HepG2 (cell line): Measurements from ENCODE around the gene NUSAP1. TPM values are rescaled to one million over a fixed set of nuclear protein-coding genes. Genes with fewer than 3 reads are reported as not detected.
A peak's percentile ranks its signal among the peaks of the same experiment; 100 is the strongest.

Experiments
- ATAC-seq: fragments of 200-7000 bp; cut with Tn5 transposase; 3 replicates; pipeline ENCODE4 v1.9.1; 2020; ENCODE audit warnings: mild to moderate bottlenecking, moderate library complexity
- BruUV-seq: library from RNA; stranded (reverse); fragments of 400-500 nt; replicated peaks from 2 replicates; lab custom pipeline; 2021; lab: Mats Ljungman, UMichigan
- CTCF ChIA-PET: fragments of 300-600 bp; formaldehyde crosslinking; extraction: SDS; loops from one replicate; lab custom pipeline; 2021; ENCODE audit warnings: low total read pairs, inconsistent platforms, low intra/inter-chr PET ratio; lab: Yijun Ruan, JAX
- POLR2A ChIA-PET: fragments of 350-600 bp; sonication (Branson Sonifier 250); formaldehyde crosslinking; loops from one replicate; lab custom pipeline; 2020; ENCODE audit warnings: antibody characterized with exemption, inconsistent platforms; lab: Yijun Ruan, JAX
- DNase-seq: peaks from one replicate; pipeline ENCODE4 v3.0.0-alpha.2; 2015; ENCODE audit warnings: low spot score
- FAIRE-seq: peaks from 3 replicates; lab custom pipeline; 2011; peaks lifted over from hg19 to GRCh38; lab: Jason Lieb, UNC
- H2AFZ ChIP-seq: one replicate; pipeline ENCODE4 v1.6.1; 2011; ENCODE audit warnings: low read length, inconsistent platforms
- H3K27ac ChIP-seq: fragments of 300-600 bp; 3 replicates; pipeline ENCODE4 v1.8.0; 2011; ENCODE audit warnings: mixed run types, mild to moderate bottlenecking, mixed read lengths, low read length, inconsistent platforms; ENCODE audit not compliant: insufficient read depth; ENCODE audit errors: extremely low read length
- H3K27me3 ChIP-seq, 2 experiments: fragments of 200-600 bp in 1 of 2; 2 replicates in 1 of 2; 3 replicates in 1 of 2; pipeline versions ENCODE4 v1.6.0 to v1.8.0; 2011; ENCODE audit warnings: low read length in 2 of 2, mild to moderate bottlenecking in 2 of 2, moderate library complexity in 2 of 2, inconsistent platforms in 1 of 2; ENCODE audit not compliant: insufficient read depth in 2 of 2, control insufficient read depth in 1 of 2
- H3K36me3 ChIP-seq, 2 experiments: fragments of 200-600 bp in 1 of 2; replicated peaks in 1 of 2; 2 replicates in 1 of 2; 3 replicates in 1 of 2; pipeline versions ENCODE4 v1.5.1 to v1.8.0; 2011; ENCODE audit warnings: low read length in 2 of 2, inconsistent platforms in 1 of 2; ENCODE audit not compliant: insufficient read depth in 2 of 2, control insufficient read depth in 1 of 2
- H3K4me1 ChIP-seq: 2 replicates; pipeline ENCODE4 v1.5.1; 2012; ENCODE audit warnings: low read length, inconsistent platforms; ENCODE audit not compliant: insufficient read depth
- H3K4me2 ChIP-seq: 2 replicates; pipeline ENCODE4 v1.6.0; 2011; ENCODE audit warnings: low read depth, low read length, inconsistent platforms
- H3K4me3 ChIP-seq, 3 experiments: fragments of 200-600 bp in 1 of 3; sonication (generic), shearing (Covaris generic) in 1 of 3; replicated peaks in 1 of 3; 2 replicates each; pipeline ENCODE4 v1.5.1; 2011 to 2016; ENCODE audit warnings: low read length in 3 of 3, inconsistent platforms in 2 of 3, low read depth in 2 of 3, mild to moderate bottlenecking in 2 of 3, control low read depth in 1 of 3, mixed read lengths in 1 of 3; ENCODE audit not compliant: insufficient read depth in 1 of 3
- H3K79me2 ChIP-seq: one replicate; pipeline ENCODE4 v1.6.1; 2011; ENCODE audit warnings: low read length, inconsistent platforms; ENCODE audit not compliant: insufficient read depth
- H3K9ac ChIP-seq: 2 replicates; pipeline ENCODE4 v1.6.0; 2011; ENCODE audit warnings: mild to moderate bottlenecking, low read depth, low read length, inconsistent platforms; ENCODE audit not compliant: insufficient read depth
- H3K9me3 ChIP-seq: 2 replicates; pipeline ENCODE4 v1.5.1; 2012; ENCODE audit warnings: mild to moderate bottlenecking, low read length
- H4K20me1 ChIP-seq: 2 replicates; pipeline ENCODE4 v1.6.0; 2011; ENCODE audit warnings: inconsistent platforms, mild to moderate bottlenecking, low read length, moderate library complexity; ENCODE audit not compliant: insufficient read depth
- ATRX ChIP-seq: sonication (generic); formaldehyde crosslinking; IDR thresholded peaks from 2 replicates; pipeline ENCODE4 v1.4.0; 2020; ENCODE audit warnings: missing genetic modification reagents, borderline replicate concordance
- FOSL1 ChIP-seq: sonication (generic); formaldehyde crosslinking; IDR thresholded peaks from 2 replicates; pipeline ENCODE4 v1.9.0; 2021; ENCODE audit warnings: missing genetic modification reagents, borderline replicate concordance
- FOXO1 ChIP-seq: sonication (generic); formaldehyde crosslinking; IDR thresholded peaks from 2 replicates; pipeline ENCODE4 v1.4.0; 2020; ENCODE audit warnings: missing genetic modification reagents
- HES4 ChIP-seq: sonication (generic); formaldehyde crosslinking; IDR thresholded peaks from 2 replicates; pipeline ENCODE4 v1.9.0; 2021; ENCODE audit warnings: mild to moderate bottlenecking, missing genetic modification reagents, borderline replicate concordance
- REXO4 ChIP-seq: sonication (generic); formaldehyde crosslinking; IDR thresholded peaks from 2 replicates; pipeline ENCODE4 v1.8.0; 2022; ENCODE audit warnings: missing genetic modification reagents, mild to moderate bottlenecking, borderline replicate concordance
- ZNF142 ChIP-seq: sonication (generic); formaldehyde crosslinking; IDR thresholded peaks from 2 replicates; pipeline ENCODE4 v1.4.0; 2020; ENCODE audit warnings: missing genetic modification reagents
- WGBS: methylation state at CpG from one replicate; pipeline ENCODE4 v1.1.6; 2017; ENCODE audit warnings: low lambda C conversion rate; 5-methylcytosine and 5-hydroxymethylcytosine counted together
- in situ Hi-C: cut with HindIII; loops from 2 replicates; pipeline ENCODE4 v1.10.0; 2017; ENCODE audit warnings: low pct_unique_long_range_greater_than_20kb; ENCODE audit not compliant: extremely low pct_ligation_motif_present
- intact Hi-C: fragments of 100-400 bp; cut with micrococcal nuclease; formaldehyde crosslinking; loops from one replicate; pipeline ENCODE4 v1.10.0; 2022; ENCODE audit not compliant: unreplicated experiment
- polyA plus RNA-seq, 8 experiments: library from polyadenylated mRNA; depleted of rRNA in 3 of 8; stranded (reverse) in 7 of 8; unstranded in 1 of 8; fragments of >200 nt; fragmentation: Illumina TruSeq in 4 of 8; extraction: Trizol in 4 of 8; gene quantifications; 2 replicates each; pipeline versions ENCODE4 v1.2.1 to v1.2.3, GENCODE V29; 2011 to 2016; ENCODE audit warnings: low read depth in 4 of 8, missing spikeins in 1 of 8, mixed read lengths in 1 of 8; ENCODE audit not compliant: insufficient read depth in 1 of 8
- total RNA-seq, 5 experiments: library from RNA; depleted of rRNA; stranded (reverse); fragments of >200 nt; fragmentation: Illumina TruSeq; extraction: Trizol; gene quantifications; 2 replicates each; pipeline ENCODE4 v1.2.3, GENCODE V29; 2016; ENCODE audit warnings: low read depth in 1 of 5

NUSAP1 gene
- total and polyA plus RNA-seq, 2 of the 13 experiments (the other 11 are each of a cell fraction or from before 2014, with no cell fraction given): 59.5 to 106 TPM

- Histone ChIP-seq H3K9ac (no peak overlapping the region), H3K4me2 (no peak overlapping the region), H3K36me3 (0 out of 5 replicates have a peak, but pooled peaks cover 0 to 5% of the 10 kb centered on the region in 2 experiments), H2AFZ (no peak overlapping the region), H3K27me3 (no peaks in the 10 kb centered on the region), H3K79me2 (no peaks in the 10 kb centered on the region), H3K27ac (no peak overlapping the region), H4K20me1 (no peaks in the 10 kb centered on the region), H3K4me3 (no peak overlapping the region), H3K4me1 (no peaks in the 10 kb centered on the region), H3K9me3 (no peaks in the 10 kb centered on the region)
- intact Hi-C loops: no loop called here
- POLR2A ChIA-PET: no interaction called here
- CTCF ChIA-PET: no interaction called here
- DNase-seq (no peak), FAIRE-seq (no peak), ATAC-seq (no peak)
- in situ Hi-C loops: no loop called here
- TSS peak; percentile 18 for BruUV-seq
- WGBS: 96% methylated on average over 3 of the region's 3 CpGs
- TF ChIP-seq FOXO1 (no peak), ATRX (CRISPR knock-in tag) (no peak), REXO4 (no peak), HES4 (CRISPR knock-in tag) (no peak)
These were observed 28.4 kb upstream of the NUSAP1 start for GRCh38 chr15:41304149-41304770.

DNA sequence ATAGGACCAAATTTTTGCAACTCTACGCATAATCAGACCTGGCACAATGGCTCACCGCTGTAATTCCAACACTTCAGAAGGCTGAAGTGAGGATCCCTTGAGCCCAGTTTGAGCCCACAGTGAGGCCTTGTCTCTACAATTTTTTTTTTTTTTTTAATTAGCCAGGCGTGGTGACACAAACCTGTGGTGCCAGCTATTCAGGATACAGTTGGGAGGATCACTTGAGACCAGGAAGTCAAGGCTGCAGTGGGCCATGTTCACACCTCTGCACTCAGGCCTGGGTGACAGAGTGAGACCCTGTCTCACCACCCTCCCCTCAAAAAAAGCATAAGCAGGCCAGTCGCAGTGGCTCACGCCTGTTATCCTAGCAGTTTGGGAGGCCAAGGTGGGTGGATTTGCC lies 25.0 kb upstream of the NUSAP1 start:
- in situ Hi-C loops: no loop called here
- Histone ChIP-seq H3K9me3 (no peaks in the 10 kb centered on the region), H3K36me3 (peaks cover 0 to 10% of the 10 kb centered on the region in 2 experiments; a peak in 2 of 5 replicates), H3K4me1 (no peaks in the 10 kb centered on the region), H4K20me1 (no peaks in the 10 kb centered on the region), H3K27ac (no peak overlapping the region), H3K79me2 (no peaks in the 10 kb centered on the region), H3K4me2 (no peak overlapping the region), H3K4me3 (no peak overlapping the region), H3K9ac (no peak overlapping the region), H2AFZ (no peak overlapping the region), H3K27me3 (no peaks in the 10 kb centered on the region)
- ChIA-PET CTCF (interaction anchor here (0.6 kb wide), 1 partner anchor 1032 kb away, joined by 4 read pairs; no protein-coding TSS in a partner anchor), POLR2A (no interaction called here)
- intact Hi-C loops: no loop called here
- no TSS peak for BruUV-seq
- FAIRE-seq (no peak), ATAC-seq (no peak), DNase-seq (no peak)
- 100% methylated on average over 5 of the region's 5 CpGs for WGBS
- no peak for TF ChIP-seq FOSL1
- no peak for TF ChIP-seq ZNF142
